ENCODE measurements around the gene PRORP.

Gene PRORP

GRCh38 chr14:35149239-35149638, 26.9 kb downstream of the PRORP start:
- TF ChIP-seq SIN3A (IDR thresholded peaks at IDR 0.05; ENCODE audit: borderline replicate concordance, insufficient read depth, low read length) (no peak), REST (IDR thresholded peaks at IDR 0.05; ENCODE audit: insufficient read depth in 1 of 2, low read depth in 2 of 2, low read length in 2 of 2) (no peak), FOXP2 (optimal IDR thresholded peaks at IDR 0.05; ENCODE audit: borderline replicate concordance, extremely low read depth, extremely low read length, insufficient read depth) (no peak), POLR2AphosphoS5 (IDR thresholded peaks at IDR 0.05; ENCODE audit: low read depth, low read length) (no peak), TAF1 (IDR thresholded peaks at IDR 0.05; ENCODE audit: borderline replicate concordance, insufficient read depth, low read length) (no peak)

- no peak for TF ChIP-seq FOXP2 (optimal IDR thresholded peaks at IDR 0.05; ENCODE audit: borderline replicate concordance, extremely low read depth, extremely low read length, insufficient read depth)
- TF ChIP-seq POLR2AphosphoS5 (IDR thresholded peaks at IDR 0.05; ENCODE audit: low read depth, low read length) = no peak
- TF ChIP-seq SIN3A (IDR thresholded peaks at IDR 0.05; ENCODE audit: borderline replicate concordance, insufficient read depth, low read length) = no peak
Observed at GRCh38 chr14:35154016-35154415, 31.7 kb downstream of the PRORP start.

GRCh38 chr14:35155962-35156361, 33.6 kb downstream of the PRORP start:
- TF ChIP-seq POLR2AphosphoS5 (IDR thresholded peaks at IDR 0.05; ENCODE audit: low read depth, low read length) (no peak), REST (IDR thresholded peaks at IDR 0.05; ENCODE audit: insufficient read depth in 1 of 2, low read depth in 2 of 2, low read length in 2 of 2) (no peak), FOXP2 (optimal IDR thresholded peaks at IDR 0.05; ENCODE audit: borderline replicate concordance, extremely low read depth, extremely low read length, insufficient read depth) (no peak), SIN3A (IDR thresholded peaks at IDR 0.05; ENCODE audit: borderline replicate concordance, insufficient read depth, low read length) (no peak), TAF1 (IDR thresholded peaks at IDR 0.05; ENCODE audit: borderline replicate concordance, insufficient read depth, low read length) (no peak)

- TF ChIP-seq TAF1 (IDR thresholded peaks at IDR 0.05; ENCODE audit: borderline replicate concordance, insufficient read depth, low read length) (no peak), FOXP2 (optimal IDR thresholded peaks at IDR 0.05; ENCODE audit: borderline replicate concordance, extremely low read depth, extremely low read length, insufficient read depth) (no peak), SIN3A (IDR thresholded peaks at IDR 0.05; ENCODE audit: borderline replicate concordance, insufficient read depth, low read length) (no peak), REST (IDR thresholded peaks at IDR 0.05; ENCODE audit: insufficient read depth in 1 of 2, low read depth in 2 of 2, low read length in 2 of 2) (no peak), POLR2AphosphoS5 (IDR thresholded peaks at IDR 0.05; ENCODE audit: low read depth, low read length) (no peak)
Observed at GRCh38 chr14:35158491-35158890, 36.1 kb downstream of the PRORP start.

- TF ChIP-seq POLR2AphosphoS5 (IDR thresholded peaks at IDR 0.05; ENCODE audit: low read depth, low read length) (no peak), FOXP2 (optimal IDR thresholded peaks at IDR 0.05; ENCODE audit: borderline replicate concordance, extremely low read depth, extremely low read length, insufficient read depth) (no peak), TAF1 (IDR thresholded peaks at IDR 0.05; ENCODE audit: borderline replicate concordance, insufficient read depth, low read length) (no peak), SIN3A (IDR thresholded peaks at IDR 0.05; ENCODE audit: borderline replicate concordance, insufficient read depth, low read length) (no peak), REST (IDR thresholded peaks at IDR 0.05; ENCODE audit: insufficient read depth in 1 of 2, low read depth in 2 of 2, low read length in 2 of 2) (no peak)
Observed at GRCh38 chr14:35158951-35159653, 36.8 kb downstream of the PRORP start.

Data from PFSK-1 (cell line).